Cardiac fibroblast (primary cell): ENCODE data around the gene PRDM2.

Experiments used
- DNase-seq, 2 donors: peaks; one replicate each; pipeline versions ENCODE4 v3.0.0 to v3.0.0-alpha.2; 2010; ENCODE audit warnings: low read depth in 2 of 2
- H3K4me3 ChIP-seq, 2 donors: replicated peaks in 1 of 2; 1 replicate in 1 of 2; 2 replicates in 1 of 2; pipeline ENCODE4 v1.5.1; 2011; ENCODE audit warnings: low read depth in 2 of 2, low read length in 2 of 2, mild to moderate bottlenecking in 2 of 2, moderate library complexity in 1 of 2
- TF ChIP-seq, protein P1 (sequence below): IDR thresholded peaks from one replicate; pipeline ENCODE4 v1.5.1; 2011; ENCODE audit warnings: low read depth, mild to moderate bottlenecking, low read length, inconsistent platforms

PRDM2 gene

DNA sequence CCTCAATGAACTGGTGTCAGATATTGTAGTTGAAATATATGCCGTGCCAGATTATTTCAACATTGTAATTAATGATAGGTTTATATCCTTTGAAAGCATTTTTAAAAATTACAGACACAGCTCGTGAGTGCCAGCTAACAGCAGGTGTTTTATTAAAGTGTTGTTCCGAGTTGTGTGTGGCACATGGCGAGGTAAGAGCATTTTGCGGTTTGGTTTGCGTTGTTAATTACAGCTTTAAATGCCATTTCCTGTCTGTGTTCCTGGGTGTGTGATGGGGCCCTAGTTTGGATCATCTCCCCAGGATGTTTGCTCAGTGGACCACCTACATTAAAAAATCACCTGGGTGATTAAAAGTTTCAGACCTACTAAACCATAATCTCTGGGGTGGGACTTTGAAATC, 97.4 kb downstream of the PRDM2 start:
- TF ChIP-seq, protein P1, sequence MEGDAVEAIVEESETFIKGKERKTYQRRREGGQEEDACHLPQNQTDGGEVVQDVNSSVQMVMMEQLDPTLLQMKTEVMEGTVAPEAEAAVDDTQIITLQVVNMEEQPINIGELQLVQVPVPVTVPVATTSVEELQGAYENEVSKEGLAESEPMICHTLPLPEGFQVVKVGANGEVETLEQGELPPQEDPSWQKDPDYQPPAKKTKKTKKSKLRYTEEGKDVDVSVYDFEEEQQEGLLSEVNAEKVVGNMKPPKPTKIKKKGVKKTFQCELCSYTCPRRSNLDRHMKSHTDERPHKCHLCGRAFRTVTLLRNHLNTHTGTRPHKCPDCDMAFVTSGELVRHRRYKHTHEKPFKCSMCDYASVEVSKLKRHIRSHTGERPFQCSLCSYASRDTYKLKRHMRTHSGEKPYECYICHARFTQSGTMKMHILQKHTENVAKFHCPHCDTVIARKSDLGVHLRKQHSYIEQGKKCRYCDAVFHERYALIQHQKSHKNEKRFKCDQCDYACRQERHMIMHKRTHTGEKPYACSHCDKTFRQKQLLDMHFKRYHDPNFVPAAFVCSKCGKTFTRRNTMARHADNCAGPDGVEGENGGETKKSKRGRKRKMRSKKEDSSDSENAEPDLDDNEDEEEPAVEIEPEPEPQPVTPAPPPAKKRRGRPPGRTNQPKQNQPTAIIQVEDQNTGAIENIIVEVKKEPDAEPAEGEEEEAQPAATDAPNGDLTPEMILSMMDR, result no peak
- no peak for DNase-seq
- H3K4me3 ChIP-seq, result no peak overlapping the region

DNA sequence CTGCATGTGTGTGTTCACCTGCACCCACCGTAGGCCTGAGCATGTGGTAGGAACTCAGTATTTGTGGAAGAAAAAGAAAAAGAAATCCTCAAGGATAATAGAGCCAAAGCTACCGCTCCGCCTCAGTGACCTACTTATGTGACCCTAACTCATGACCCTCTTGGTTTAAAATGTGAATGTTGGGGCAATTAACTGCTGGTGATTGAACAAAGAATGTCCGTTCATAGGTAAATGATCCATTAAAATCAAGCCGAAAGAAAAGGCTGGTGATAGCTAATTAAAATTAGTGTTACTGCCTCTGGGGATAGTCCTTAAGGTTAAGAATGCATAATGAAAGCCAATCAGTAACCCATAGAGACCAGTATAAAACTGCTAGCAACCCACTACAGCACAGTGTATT, 98.1 kb downstream of the PRDM2 start:
- TF ChIP-seq, protein P1, result no peak
- DNase-seq, result no peak

DNA sequence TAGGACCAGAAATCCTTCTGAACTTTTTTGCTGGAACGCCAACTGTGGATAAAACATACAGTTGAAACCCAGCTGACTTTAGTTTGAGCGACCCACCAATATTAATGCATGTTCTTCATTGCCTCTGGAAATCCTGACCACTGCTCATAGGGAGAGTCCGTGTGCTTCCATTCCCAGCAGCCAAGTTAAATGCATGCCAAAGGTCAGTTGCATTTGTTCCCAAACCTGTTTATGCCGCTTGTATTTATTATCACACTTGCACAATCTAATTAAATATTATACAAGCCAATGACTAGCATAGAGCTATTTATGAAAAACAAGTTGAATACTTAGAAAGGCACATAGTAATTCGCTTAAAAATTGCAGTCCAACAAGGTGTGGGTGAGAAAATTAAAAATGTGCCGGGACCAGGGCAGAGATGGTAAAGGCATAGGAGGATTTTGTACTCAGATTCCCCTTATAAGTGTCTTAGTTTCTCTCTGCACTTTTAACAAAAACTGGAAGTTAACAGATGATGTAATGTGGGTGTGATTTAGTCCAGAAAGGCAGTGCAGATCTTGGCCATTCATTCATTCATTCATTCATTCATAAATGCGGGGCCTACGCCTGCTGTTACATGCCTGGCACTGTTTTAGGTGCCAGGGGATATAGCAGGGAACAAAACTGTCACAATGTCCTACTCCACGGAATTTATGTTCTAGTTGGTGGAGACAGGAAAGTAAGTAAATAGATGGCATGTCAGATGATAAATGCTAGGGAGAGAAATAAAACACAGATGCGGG, 99.7 kb downstream of the PRDM2 start:
- no peak overlapping the region for H3K4me3 ChIP-seq
- no peak for DNase-seq
- TF ChIP-seq, protein P1, result no peak

More for the DNA sequence above, 98.1 kb downstream of the PRDM2 start:
- H3K4me3 ChIP-seq, result no peak overlapping the region

DNA sequence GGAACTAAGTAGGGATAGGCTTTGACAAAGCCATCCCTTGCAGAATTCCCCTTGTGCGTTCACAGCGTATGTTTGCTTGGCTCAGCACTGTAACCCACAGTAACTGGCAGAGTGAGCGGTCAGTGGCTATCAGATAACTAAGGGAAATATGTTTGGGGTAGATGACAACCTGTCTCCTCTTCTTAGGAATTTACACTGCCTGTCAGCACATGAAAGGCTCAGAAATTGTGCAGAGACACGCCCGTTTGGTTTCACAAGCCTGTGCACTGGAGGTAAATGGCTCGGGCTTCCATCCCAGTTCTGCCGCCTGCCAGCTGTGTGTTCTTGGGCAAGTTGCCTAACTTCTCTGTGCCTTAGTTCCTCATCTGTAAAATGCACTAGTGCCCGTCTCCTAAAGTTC, 101.2 kb downstream of the PRDM2 start:
- TF ChIP-seq, protein P1, result no peak
- DNase-seq, result peak in 1 of 2 donors; percentile 26
- H3K4me3 ChIP-seq, result no peak overlapping the region

DNA sequence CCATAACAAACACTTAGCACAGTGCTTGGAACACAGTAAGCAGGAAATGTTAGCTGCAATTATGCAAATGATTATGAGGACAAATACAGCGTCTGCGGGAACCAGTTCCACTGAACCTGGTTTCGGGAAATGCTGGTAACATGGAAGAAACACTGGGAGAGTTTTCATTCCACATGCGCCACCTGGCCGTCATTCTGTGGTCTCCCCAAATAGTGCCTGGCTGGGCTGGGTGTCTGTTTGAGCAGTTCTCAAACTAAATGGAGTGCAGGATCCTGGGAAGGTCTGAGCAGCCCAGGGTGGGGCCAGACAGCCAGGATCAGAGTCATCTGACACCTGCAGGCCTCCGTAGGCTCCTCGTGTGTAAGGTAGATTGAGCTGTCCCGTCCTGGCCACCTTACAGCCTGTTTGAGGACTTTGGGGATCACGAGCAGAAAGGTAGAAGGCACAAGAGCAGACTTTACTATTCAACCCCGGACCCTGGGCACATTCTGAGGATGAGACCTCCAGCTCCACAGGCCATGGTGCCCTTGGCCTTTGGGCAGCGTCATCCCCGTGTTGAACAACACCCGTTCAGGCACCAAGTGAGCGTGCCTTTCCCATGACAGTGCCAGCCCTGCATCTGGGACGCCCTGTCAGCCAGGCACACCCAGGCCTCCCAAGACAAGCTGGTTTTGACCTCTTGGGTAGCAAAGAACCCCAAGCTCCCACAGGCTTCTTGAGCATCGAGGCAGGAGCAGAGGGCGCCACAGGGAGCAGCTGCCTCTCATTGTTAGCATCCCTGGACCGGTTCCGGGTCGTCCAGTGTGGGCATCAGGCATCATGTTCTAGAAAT, 101.9 kb downstream of the PRDM2 start:
- TF ChIP-seq, protein P1, result no peak
- H3K4me3 ChIP-seq, result no peak overlapping the region
- DNase-seq, result no peak

DNA sequence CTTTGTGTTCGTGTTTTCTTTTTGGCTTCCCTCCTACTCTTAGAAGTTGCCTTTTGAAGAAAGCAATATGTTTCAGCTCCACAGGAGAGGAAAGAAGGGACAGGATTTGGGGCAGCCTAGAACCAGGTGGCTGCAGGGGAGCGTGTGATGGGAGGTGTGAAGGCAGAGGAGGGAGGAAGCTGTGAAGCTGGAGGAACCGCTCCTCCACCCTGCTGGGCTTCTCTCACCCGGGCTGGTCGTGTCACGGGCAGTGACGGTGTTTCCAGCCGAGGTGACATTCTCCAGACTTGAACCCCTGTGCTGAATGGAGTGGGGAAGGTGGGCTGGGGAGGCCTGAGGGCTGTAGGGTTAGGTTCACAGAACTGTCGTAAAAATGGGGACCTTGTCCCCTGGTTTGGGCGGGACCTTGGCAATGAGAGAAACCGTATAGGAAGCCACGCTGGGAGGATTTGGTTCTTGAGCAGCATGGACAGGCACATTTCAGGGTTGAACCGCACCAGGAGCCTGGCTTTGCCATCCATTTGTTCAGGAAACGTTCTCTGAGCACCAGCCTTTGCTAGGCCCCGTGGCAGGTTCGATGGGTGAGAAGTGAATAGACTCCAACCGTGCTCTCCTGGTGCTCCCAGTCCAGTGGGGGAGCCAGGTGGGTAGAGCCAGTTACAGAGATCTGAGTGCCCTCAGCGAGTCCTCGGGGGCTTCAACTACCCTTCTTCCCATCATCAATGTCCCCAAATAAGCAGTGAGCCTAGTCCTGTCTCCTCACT, 103.0 kb downstream of the PRDM2 start:
- DNase-seq, result no peak
- TF ChIP-seq, protein P1, result no peak
- H3K4me3 ChIP-seq, result no peak overlapping the region
